ENCODE results near the gene TSPAN18.
A peak's percentile ranks its signal among the peaks of the same experiment; 100 is the strongest.

Gene TSPAN18

DNA sequence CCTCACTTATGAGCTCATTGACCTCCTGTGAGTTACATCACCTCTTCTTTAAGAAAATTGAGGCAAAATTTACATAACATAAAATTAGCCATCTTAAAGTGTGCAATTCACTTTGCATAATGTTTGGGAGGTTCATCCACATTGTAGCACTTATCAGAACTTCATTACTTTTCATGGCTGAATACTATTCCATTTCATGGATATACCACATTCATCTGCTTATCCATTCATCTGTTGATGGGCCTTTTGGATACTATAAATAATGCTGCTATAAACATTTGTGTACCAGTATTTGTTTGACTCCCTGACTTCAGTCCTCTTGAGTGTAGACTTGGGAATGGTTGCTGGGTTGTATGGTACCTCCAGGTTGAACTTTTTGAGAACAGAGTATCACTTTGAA, 120.6 kb downstream of the TSPAN18 start:
- DNase-seq (ENCODE audit: low read depth, low spot score): no peak

DNA sequence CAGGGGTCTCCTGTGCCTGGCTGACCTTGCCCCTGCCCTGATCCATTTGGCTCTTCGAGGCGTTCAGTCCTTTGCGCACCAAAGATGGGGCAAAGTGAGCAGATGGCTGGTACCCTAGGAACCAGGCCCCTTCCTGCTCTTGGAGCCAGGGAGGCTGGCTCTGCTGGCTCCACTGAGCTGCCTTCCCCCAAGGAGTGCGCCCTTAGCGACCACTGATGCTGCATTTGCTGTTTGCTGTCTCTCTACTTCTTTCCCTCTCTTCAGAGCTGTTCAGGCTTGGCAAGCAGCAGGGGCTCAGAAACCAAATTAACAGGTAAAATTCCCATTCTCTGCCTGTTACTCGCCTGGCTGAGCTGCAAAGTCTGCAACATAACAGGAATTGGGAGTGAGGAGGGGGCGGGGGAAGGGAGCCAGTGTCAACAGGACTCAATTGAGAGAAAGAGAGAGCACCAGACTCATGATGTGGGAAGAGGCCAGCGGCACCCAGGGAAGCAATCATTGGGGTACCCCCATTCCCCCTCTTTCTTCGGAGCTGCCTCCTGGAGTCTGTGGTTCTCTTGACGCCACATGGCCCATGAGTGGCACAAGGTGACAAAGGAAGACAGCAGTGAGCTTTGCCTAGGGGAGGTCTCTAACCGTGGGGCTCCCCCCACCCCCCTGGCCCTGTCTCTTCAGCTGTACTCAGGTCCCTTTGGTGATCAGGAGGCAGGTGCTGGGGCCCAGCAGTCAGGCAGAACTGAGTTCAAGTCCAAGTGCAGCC, 121.6 kb downstream of the TSPAN18 start:
- no peak for DNase-seq (ENCODE audit: low read depth, low spot score)

DNA sequence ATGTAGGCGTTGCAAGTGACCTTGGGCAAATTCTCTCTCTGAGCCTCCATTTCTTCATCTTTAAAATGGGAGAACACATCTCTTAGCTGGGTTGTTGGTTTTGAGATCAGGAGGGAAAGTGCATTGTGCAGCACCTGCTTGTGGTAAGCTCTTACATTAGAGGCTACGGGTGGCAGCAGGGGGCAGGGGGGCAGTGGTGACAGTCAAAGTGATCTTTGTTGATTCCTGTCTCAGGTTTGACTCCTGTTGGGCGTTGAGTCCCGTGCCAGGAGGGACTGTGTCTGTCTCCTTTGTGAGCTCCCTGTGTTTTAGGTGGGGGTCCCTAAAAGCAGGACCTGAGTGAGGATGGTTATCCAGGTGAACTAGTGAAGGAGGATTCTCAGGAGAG, 122.2 kb downstream of the TSPAN18 start:
- DNase-seq (ENCODE audit: low read depth, low spot score): no peak

DNA sequence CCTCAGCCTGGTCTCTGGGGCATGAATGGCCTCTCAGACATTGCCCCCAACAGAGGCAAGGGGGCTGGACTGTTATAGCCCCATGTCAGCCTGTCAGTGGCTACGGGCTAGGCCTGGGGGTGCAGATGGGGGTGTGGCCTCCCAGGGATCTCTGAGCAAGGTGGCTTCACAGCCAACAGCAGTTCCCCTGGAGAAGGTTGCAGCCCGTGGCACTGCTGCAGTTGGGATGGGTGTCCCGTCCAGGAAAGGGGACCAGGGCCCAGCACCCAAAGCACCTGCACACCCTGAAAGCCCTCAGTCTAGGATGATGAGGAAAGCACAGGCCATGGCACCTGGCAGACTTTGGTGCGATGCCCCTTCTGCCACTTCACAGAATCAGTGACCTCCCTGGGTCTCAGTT, 122.7 kb downstream of the TSPAN18 start:
- DNase-seq (ENCODE audit: low read depth, low spot score): no peak

DNA sequence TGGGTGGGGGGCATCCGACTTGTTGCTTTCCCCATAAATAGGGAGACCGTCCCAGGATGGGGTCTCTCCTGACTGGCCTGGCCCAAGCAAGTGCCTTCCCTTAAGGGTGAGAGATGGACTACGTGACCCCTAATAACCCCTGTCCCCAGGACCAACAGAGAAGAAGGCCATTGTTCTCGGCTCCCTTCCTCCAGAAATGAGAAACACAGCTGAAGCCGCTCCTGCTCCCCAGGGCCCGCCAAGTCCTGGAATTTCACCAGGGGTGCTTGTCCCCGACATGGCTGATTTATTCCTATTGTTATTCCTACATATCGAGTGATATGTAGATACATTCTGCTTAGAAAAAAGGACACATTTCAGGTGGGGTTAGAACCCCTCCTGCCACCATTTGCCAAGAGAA, 123.2 kb downstream of the TSPAN18 start:
- DNase-seq (ENCODE audit: low read depth, low spot score): no peak

DNA sequence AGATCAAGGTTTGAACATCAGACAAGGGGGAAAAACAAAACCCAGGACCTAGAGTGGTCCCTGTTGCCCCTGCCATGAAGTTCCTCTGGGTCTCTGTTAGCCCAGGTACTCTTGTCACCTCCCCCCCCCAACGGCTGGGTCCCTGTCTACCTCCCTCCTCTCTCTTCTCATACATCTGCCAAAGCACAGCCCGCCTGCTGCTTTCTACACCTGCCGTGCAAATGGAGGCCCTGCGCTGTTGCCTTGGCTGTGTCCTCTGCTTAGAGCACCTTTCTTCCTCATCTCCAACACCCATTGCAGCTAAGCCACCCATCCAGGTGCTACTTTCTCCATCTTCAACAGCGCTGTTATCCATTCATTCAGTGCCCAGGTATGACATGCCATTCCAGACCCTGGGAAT, 124.7 kb downstream of the TSPAN18 start:
- no peak for DNase-seq (ENCODE audit: low read depth, low spot score)

DNA sequence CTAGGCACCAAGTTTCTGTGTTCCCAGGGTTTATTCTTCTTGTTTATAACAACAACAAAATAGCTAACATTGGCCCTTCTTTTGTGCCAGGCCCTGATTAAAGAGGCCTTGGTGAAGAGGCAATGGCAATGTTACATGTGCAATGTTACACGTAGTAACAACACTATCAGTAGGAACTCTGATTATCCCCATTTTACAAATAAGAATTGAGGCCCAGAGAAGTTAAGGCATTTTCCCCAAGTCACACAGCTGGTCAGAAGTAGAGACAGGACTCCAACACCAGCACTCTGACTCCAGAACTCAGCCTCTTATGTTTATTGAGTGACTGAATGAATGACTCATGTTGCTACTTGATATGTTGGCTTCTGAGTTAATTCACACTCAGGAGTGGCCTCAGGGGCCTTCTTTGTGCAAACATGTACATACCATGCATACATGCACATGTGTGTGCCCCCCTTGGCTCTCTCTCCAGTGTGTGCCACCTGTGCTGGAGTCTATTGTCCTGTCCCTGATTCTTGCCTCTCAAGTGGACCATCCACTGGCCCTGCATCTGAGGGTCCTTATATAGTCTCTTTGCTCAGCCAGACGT, 125.5 kb downstream of the TSPAN18 start:
- no peak for DNase-seq (ENCODE audit: low read depth, low spot score)

DNA sequence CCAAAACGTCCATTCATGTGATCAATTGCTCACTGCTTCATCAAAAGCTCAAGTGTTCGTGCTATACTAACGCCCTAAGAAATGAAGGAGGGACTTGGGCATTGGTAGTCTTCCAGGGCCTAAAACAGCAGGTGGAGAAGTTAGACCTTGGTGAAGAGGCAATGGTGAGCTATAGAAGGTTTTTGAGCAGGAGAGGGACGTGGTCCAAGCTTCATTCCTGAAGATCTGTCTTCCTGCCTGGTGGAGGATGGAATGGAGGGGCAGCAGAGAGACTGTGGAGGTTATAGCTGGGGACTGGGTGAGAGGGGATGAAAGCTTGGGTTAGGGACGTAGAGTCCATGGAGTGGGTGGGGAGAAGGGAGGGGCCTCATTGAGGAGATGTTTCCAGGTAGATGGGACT, 126.2 kb downstream of the TSPAN18 start:
- DNase-seq (ENCODE audit: low read depth, low spot score): no peak

DNA sequence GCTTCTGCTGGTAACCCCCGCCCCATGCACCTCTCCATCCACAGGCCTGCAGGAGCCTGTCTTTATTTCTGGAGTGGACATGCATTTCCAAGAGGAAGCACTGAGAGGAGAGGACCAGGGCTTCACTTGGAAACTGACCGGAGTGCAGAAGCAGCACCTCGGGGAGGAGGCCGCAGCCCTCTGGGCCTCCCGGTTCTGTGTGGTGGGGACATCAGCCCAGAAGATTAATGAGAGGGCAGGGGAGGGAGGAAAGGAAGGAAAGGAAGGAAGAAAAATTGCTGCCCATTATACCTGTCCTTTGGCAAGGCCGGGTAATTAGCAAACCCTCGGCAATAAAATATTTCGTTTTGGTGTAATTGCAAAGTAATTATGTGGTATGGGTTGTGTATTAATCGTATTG, 126.9 kb downstream of the TSPAN18 start:
- DNase-seq (ENCODE audit: low read depth, low spot score): no peak

DNA sequence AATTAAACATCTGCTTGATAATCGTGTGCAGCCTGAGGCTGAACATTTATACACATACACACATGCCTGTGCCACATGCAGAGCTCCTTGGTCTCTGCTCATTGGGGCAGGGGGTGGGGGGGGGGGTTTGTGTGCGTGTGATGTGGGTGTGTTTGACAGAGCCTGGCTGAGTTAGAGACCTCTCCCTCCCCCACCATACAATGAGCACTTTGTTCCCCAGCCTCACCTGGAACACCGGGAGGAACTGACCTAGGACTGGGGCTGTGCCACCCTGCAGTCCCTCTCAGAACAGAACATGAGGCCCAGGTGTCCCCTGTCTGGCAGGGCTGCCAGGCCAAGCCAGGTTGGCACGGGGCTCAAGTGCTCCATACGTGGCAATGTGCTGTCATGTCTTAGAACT, 127.3 kb downstream of the TSPAN18 start:
- no peak for DNase-seq (ENCODE audit: low read depth, low spot score)

DNA sequence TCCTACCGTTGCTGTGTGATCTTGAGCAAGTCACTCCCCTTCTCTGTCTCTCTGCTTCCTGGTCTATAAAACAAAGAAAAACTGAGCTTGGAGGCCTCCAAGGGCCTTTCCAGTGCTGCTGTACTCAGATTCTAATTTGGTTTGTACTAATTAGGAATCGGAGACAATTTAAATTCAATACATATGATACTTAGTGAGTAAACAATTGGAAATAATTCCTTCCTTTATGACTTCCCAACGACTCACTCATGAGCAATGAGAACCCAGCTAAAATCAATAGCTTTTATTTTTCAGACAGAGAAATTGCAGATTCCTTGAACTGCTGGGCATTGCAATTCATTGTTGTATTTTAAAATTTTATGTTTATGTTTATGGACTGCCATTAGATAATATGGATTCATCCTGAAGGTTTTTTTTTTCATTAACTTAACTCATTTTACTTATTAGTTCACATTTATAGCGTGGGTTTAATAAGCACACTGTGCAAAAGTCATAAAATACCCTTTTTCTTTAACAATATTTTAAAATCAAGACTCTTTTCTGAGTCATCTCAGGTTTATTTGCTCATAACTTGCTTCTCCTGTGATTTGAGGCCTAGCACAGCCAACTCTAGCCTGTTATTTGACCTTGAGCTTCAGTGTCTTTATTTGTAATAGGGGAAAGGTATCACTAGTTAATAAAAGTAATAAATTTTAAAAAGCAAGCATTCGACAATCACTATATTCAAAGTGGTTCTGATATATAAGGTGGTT, 128.2 kb downstream of the TSPAN18 start:
- no peak for DNase-seq (ENCODE audit: low read depth, low spot score)

DNA sequence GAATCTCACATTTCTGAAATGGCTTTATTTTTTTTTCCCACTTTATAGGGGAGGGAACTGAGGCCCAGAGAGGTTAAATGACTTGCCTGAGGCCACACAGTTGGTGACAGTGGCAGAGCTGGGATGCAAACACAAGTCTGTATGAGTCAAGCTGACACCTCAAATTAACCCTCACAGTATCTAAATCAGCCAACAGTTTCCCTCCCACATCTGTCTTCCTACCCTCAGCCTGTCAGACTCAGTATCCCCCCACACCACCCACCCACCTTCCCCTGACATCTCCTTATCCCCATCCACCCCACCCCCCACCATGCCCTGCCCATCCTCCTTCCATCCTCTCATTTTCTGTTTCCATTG, 128.7 kb downstream of the TSPAN18 start:
- DNase-seq (ENCODE audit: low read depth, low spot score): no peak

DNA sequence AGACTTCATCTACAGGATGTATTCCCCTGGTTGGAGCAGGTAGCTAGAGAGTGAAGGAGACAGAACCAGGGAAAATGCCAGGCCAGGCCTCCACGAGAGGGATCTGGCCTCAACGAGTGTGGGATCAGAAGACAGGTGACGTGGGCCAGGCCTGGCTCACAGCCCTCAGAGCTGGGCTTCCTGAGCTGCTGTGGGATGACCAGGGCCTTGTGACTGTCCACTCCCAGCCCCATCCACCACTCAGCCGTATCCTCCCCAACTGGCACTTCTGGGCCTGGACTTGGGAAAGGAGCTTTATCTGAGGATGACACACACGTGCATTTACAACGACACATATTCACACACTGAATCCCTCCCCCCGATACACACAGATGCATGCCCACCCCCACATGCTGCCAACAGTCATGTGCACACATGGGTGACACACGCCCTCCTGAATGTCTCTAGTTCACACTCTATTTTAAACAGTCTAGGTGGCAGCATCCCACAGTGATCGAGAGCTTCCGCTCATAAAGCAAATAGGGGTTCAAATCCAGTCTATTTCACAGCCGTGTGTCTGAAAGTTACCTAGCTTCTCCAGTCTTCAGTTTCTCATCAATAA, 130.8 kb downstream of the TSPAN18 start:
- no peak for DNase-seq (ENCODE audit: low read depth, low spot score)

DNA sequence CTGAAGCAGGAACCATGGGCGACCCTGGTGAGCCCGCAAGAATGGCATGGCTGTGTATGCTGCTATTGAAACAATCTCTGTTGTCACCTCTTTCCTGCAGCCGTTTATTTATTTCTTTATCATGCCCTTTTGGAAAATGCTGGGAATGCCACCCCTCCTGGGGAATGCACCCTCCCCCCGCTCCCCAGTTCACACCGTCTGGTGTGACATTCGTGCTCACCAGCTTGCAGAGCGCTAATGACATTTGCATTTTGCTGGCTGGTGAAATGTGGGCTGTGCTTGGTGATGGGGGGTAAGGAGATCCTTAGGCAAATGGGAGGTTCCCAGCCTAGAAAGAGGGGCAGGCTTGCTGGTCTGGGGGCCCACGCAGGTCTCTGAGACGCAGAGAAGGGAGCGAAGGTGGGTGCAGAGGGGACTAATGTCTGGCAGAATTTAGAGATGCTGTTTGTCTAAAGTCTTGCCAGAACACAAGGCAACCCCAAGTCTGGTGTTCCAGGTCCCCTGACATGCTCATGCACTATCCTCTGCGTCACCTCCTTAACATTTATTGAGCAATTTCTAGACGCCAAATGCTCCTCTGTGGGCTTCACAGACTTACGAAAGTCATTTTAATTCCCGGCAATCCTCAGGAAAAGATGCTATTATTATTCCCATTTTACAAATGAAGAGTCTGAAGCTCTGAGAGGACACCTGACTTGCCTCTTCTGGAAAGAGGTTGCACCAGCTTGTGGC, 132.2 kb downstream of the TSPAN18 start:
- no peak for DNase-seq (ENCODE audit: low read depth, low spot score)

DNA sequence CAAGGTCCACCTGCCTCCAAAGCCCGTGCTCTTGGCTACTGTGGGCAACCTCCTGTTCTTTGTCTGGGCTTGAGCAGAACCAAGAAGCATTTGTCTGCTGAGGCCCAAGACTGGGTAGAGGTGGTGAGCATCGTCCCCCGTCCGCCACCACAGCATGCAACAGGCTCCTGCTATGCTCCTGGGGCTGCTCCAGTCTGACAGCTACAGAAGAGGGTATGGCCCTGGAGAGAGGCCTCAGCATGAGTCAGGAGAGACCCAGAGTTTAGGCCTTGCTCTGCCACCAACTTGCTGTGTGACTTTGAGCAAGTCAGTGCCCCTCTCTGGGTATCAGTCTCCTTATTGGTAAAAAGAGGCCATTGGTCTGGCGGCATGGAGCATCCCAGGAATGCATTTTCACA, 132.8 kb downstream of the TSPAN18 start:
- no peak for DNase-seq (ENCODE audit: low read depth, low spot score)

DNA sequence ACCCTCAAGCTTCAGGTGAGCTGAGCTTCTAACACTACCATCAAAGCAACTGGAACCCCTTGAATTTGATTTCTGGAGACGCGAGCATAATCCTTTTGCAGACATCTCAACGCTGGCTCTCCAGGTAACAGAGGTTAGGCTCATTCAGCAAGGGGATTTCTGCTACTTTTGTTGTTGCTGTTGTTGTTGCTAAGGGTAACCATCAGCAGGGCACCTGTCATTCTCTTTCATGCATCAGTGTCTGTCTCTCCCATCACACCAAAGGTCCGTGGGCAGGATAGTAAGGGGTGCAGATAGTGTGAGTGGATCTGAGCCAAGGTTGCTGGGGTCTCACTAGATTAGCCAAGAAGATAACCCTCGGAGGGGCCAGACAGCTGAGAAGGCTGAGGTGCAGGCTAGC, 133.6 kb downstream of the TSPAN18 start:
- no peak for DNase-seq (ENCODE audit: low read depth, low spot score)

DNA sequence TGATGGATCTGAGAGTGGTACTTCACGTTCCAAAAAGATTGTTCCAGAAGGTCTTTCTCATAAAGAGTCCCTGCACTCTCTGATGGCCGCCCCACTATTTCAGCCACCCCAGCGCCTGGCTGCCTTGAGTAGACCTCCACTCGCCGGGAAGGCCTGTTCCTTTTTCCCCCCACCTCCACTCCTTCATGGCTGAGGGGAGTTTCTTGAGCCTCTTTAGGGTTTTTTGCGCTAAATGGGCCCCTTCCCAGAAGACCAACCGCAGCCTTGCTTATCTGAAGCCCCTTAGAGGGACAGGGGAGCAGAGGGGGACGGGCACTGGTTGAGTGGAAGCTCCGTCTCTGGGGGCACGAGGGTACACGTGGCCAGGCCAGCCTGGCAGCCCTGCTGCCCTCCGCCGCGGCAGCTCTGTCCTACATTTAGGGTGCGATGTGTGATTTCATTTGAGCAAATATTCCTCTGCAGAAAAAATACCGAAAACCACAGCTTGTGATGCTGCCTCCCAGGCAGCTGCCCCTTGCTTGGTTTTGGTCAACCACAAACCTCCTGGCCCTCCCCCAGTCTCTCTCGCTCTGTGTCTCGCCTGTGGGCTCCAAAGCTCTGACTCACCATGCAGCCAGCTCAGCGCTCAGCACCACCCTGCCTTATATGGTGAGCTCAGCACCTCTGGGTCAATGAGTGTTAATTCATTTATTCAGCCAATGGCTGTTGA, 135.2 kb downstream of the TSPAN18 start:
- peak; percentile 86 for DNase-seq (ENCODE audit: low read depth, low spot score)

DNA sequence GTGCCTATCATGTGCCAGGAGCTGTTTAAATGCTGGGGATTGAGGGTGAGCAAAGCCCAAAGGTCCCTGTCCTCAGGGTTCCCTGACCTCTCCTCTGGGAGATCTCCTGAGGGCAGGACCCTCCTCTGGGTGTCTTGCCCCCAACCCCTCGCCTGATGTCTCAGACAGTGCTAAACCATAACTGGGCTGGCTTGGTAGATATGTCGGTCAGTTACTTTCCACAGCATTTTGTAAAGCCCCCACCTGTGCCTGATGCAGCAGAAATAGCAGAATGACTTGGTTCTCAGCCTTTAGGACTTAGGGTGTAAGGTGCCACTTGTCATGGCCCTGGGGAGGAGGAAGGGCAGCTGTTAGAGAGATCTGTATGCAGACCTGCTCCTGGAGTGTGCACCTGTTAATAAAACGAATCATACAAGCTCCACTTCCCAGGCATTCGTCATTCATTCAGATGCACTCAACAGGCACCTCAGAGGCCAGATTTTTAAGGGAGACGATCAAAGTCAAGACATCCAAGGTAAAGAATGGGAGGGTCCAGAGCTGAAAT, 135.9 kb downstream of the TSPAN18 start:
- no peak for DNase-seq (ENCODE audit: low read depth, low spot score)

DNA sequence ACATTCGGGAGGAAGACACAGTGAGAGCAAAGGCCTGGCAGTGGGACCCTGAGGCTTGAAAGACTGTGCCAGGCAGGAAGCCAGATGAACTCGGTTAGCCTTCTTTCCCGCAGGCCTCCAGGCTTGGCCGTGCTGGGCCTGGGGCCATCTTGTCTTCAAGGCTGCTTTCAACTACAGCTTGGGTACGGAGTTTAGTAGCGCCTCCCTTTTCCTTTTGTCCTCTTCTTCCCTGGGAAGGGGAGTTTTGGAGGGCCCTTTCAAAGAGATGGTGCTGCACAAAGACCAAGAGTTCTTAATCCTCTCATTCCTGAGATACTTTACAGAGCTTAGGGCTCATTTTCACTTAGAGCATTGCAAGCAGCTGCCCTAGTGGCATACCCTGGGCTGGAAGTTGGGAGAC, 136.5 kb downstream of the TSPAN18 start:
- DNase-seq (ENCODE audit: low read depth, low spot score): no peak

DNA sequence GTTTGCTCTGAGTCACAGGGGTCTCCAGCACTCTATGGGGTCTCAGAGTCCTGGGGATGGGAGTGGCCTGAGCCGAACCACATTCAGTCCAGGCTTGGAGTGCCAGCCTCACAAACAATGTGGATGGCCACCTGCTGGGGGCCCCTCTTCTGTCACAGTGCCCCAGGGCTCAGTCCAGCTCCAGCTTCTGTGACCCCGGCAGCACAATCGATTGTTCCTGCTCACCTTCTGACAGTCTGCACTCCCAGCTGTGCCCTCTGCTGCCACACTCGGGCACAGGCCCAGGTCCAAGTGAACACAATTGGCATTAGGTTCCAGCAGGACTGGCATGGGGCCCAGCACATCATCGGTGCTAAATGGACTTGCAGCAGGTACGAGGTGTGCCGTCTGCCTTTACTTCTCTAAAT, 139.1 kb downstream of the TSPAN18 start:
- DNase-seq (ENCODE audit: low read depth, low spot score): no peak

DNA sequence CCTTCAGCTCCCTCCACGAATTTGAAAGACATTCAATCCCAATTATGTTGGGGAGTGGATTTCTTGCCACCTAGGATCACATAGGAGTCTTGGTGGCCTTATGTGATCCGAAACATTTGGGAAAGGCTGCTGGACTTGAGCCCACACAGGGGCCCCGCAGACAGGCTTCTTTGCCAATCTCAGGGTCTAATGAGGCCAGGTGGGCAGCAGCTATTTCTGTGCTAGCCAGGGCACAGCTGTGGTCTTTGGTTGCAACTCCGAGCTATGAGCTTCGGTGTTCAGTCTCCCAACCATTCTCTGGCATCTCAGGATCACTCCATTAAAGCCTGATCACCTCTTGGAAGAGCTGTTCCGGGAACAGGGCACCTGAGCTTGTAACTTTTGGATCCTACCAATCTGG, 139.5 kb downstream of the TSPAN18 start:
- DNase-seq (ENCODE audit: low read depth, low spot score): no peak

All from brain pericyte (primary cell).